Left renal pelvis (tissue), 4 donors: ENCODE measurements around the gene TTC39A. TPM values are rescaled to one million over a fixed set of nuclear protein-coding genes. Genes with fewer than 3 reads are reported as not detected.
"Not testable (repeated sequence)": the region's sequence is repeated elsewhere in the genome, so short reads cannot be mapped to it uniquely, and the experiment has no call there.

Source experiments
- DNase-seq, 4 donors: peaks; one replicate each; pipeline ENCODE4 v3.0.0-alpha.2; 2013; ENCODE audit warnings: low read depth in 4 of 4, low spot score in 3 of 4
- polyA plus RNA-seq, 4 donors: library from polyadenylated mRNA; unstranded; fragments of 120-200 nt; gene quantifications; one replicate each; pipeline ENCODE4 v1.2.1, GENCODE V29; 2013; ENCODE audit not compliant: insufficient read length in 4 of 4

Gene TTC39A
- polyA plus RNA-seq, 4 donors: 1.1 to 11.0 (median 8.5) TPM

DNA sequence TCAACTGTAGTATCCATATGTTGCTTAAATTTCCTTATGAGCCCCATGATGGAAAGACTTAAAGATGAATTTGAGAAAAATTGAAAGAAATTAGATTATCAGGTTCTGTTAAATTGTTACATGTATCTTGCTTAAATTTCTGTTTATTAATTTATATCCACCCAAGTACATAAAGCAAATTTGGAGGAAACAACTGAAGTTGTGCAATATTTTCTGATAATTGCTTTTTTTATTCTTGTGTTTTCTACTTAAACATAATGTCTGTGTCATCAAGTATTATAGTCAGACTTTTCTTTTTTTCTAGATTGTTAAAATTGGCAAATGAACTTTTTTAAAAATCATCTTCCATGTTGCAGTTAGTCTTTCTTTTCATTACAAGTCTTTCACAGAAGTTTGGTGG lies 57.4 kb downstream of the TTC39A start:
- no peak for DNase-seq

DNA sequence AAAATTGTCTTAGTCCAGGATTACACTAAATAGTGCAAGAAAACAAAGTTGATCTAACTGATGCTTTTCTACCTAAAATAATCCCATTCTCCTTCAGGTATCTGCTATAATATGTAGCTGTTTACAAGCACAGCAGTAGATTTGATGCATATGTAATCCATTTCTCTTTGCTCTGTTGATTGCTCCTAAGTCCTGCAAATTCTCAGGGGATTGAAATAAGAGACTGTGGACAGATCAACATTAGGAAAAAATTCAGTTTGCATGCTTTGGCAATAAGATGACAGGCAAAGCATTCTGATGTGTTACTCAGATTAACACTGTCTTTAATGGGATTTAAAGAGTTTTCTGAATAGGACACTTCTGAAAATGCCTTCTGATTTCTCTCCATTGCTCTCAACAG lies 59.6 kb downstream of the TTC39A start:
- no peak for DNase-seq

DNA sequence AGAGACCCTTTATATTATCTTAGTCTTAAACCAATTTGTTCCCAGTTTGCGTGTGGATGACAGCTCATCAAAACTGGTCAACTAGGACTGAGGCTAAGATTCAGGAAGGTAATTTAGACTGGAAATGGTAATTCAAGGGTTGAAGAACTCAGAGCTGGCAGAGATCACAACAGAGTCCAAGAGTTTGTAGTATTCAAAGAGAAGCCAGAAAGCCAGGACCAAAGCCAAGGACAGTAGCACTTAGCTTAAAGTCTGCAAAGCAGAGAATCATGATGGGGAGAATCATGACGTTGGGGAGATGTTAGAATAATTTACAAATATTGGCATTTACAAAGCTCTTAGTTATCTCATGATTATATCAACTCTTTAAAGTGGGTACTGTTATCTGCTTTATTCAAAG lies 61.7 kb downstream of the TTC39A start:
- no peak for DNase-seq

DNA sequence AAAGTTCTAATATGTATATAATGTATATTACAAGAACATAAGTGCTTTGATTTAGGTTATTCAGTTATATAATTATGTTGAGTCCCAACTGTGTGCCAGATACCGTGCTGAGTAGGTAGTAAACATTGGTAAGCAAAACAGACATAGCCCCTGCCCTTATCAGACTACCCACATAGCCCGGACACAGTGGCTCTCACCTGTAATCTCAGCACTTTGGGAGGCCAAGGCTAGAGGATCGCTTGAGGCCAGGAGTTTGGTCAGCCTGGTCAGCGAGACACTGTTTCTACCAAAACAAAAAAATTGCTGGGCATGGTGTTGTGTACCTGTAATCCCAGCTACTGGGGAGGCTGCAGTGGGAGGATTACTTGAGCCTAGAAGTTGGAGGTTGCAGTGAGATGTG lies 63.6 kb downstream of the TTC39A start:
- DNase-seq: no peak

DNA sequence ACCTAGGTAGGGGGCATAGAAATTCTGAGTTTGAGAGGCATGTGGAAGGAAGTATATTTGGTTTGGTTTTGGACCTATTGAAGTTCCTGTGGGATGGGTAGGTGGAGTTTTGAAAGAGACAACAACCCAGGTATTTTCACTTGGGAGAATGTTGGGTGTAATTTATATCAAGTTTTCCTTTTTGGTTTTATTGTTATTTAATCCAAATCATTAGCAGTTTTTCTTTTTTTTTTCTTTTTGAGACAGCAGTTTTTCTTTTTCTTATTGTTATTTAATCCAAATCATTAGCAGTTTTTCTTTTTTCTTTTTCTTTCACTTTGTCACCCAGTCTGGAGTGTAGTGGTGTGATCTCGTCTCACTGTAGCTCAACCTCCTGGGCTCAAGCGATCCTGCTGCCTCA lies 64.2 kb downstream of the TTC39A start:
- no peak for DNase-seq

DNA sequence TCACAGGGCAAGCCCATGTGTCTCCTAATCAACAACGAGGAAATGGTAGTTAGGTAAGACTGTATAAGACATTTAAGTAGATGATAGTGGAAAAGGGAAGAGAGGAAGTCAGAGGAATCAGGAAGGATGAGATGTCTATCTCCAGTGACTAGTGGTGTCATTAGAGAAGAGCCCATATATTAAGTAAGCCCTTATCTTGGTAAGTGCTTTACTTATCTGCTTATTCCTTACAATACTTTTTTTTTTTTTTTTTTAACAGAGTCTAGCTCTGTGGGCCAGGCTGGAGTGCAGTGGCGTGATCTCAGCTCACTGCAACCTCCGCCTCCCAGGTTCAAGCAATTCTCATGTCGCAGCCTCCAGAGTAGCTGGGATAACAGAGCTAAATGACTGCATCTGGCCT lies 64.7 kb downstream of the TTC39A start:
- no peak for DNase-seq

DNA sequence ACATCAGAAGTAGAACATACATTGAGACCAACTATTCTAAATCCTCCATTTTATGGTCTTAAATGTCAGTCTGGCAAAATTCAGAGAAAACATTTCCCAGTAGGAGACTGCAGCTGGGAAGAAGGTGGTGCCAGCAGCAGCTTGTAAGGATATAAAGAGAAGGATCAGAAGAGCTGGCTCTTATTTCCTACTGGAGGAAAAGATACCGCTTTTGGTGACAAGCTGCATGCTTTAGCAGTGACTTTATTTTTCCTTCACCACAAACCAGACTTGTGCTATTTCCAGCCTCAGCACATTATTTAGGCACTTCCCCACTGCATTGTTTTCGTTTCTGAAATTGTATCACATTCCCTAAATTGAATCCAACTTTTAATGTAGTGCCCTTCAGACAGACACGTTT lies 65.9 kb downstream of the TTC39A start:
- no peak for DNase-seq

DNA sequence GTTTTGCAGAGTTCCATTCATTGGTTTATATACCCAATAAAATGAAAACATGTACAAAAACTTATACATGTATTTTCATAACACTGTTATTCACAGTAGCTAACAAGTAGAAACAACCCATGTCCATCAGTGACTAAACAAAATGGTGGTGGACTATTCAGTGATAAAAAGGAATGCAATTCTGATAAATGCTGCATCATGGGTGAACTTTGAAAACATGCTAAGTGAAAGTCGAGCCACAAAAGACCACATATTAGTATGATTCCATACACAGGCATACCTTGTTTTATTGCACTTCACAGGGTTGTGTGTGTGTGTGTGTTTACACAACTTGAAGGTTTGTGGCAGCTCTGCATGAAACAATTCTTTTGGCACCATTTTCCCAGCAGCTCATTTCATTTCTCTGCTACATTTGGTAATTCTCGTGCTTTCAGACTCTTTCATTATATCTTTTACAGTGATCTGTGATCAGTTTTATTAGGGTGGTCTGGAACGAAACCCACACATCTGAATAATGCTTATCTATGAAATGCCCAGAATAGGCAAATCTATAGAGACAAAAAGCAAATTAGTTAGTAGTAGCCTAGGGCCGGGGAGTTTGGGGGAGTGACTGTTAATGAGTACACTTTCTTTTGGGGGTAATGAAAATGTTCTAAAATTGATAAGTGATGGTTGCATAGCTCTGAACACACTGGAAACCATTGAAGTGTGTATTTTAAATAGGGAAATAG lies 67.0 kb downstream of the TTC39A start:
- no peak for DNase-seq

DNA sequence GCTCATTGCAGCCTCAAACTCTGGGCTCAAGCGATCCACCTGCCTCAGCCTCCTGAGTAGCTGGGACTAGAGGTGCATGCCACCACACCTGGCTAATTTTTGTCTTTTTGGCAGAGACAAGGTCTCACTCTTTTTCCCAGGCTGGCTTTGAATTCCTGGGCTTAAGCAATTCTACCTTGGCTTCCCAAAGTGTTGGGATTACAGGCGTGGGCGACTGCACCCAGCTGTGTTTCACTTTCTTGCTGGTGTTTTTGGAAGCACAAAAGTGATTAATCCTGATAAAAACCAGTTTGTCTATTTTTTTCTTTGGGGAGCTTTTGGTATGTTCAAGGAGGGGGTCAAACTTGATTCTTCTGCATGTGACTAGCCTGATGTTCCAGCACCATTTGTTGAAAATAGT lies 75.0 kb downstream of the TTC39A start:
- no peak for DNase-seq

DNA sequence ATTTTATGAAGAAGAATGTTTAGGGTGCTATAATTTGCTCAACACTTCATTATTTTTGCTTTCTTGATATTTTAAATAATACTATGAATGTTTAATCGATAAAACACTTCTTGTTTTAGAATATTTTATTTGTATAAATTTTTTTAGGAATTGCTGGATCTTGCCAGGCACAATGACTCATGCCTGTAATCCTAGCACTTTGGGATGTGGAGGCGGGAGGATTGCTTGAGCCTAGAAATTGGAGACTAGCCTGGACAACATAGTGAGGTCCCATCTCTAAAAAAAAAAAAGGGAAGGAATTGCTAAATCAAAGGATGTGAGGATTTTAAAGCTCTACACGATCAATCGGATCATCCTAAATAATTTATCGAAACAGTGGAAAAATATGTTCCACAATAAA lies 76.7 kb downstream of the TTC39A start:
- DNase-seq: no peak

DNA sequence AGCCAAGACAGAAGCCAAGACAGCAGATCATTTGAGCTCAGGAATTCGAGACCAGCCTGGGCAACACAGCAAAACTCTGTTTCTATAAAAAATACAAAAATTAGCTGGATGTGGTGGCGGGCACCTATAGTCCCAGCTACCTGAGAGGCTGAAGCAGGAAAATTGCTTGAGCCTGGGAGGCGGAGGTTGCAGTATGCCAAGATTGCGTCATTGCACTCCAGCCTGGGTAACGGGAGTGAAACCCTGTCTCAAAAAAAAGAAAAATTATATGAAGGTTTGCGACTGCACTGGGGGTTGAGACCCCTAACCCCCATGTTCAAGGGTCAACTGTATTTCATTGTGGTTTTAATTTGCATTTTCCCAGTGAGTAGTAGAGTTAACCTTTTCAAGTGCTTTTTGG lies 78.0 kb downstream of the TTC39A start:
- DNase-seq: no peak

DNA sequence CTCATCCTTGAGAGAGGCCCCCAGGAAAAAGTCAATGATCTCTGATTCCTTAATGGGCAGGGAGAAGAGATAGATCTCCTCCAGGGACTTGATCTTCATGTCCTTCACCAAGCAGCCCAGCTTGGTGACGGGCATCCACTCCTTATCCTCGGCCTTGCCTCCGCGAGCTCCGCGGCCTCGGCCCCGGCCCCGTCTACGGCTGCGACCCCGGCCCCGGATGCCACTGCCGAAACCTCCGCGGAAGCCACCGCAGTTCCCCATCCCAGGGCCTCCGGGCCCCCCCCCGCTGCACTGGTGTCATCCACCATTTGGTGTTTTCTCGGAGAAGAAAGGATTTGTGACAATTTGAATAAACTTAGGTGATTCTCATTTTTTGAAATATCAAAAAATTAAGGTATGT lies 79.2 kb downstream of the TTC39A start:
- not testable (repeated sequence) for DNase-seq

DNA sequence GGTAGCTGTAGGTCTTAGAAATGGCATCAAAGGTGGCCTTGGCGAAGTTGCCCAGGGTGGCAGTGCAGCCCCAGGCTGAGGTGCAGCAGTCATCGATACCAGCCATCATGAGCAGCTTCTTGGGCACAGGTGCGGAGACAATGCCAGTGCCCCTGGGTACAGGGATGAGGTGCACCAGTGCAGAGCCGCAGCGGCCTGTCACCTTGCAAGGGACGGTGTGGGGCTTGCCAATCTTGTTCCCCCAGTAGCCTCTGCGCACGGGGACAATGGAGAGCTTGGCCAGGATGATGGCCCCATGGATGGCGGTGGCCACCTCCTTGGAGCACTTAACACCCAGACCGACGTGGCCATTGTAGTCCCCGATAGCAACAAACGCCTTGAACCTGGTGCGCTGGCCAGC lies 79.6 kb downstream of the TTC39A start:
- not testable (repeated sequence) for DNase-seq

DNA sequence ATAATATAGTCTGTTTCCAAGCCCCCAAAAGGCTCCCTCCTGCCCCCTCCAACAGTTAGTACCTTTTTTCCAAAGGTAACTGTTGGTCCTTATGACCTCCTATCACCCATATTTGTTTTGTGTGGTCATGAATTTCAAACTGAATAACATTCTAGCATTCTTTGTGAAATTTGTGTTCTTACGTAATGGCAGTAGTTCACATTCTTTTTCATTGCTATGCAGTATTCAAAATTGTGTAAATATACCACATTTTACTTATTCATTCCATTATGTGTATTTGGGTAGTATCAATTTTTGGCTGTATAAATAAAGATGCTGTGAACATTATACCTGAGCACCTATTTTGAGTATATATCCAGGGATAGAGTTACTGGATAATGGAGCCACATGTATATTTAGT lies 80.9 kb downstream of the TTC39A start:
- DNase-seq: no peak

DNA sequence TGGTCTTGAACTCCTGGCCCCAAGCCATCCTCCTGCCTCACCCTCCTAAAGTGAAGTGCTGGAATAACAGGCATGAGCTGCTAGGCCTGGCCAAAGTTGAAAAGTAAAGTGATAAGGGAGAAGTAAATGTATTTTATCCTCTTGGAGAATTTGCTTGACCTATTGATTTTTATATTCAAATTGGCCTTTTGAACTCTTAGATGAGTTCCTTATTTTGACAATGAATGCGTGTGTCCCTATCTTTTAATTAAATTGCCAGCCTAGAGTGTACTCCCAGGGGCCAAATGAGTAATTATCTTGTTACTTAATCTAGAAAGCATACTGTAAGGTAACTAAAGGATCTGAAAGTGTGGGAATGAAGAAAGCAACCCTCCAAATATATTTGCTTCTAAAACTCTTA lies 82.9 kb downstream of the TTC39A start:
- no peak for DNase-seq

DNA sequence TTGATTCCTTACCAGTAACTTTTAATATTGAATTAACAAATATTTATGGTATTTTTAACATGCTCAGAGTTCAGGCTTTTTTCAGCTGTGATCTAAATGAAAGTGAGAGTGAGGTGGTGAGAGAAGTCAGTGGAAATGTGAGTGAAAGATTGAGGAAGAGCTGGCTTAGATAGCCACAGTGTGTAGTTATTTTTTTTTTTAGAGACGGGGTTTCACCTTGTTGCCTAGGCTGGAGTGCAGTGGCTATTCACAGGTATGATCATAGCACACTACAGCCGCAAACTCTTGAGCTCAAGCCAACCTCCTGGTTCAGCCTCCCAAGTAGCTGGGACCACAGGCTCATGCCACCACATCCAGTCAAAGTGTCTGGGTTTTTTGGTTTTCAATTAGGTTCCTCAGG lies 83.3 kb downstream of the TTC39A start:
- no peak for DNase-seq

DNA sequence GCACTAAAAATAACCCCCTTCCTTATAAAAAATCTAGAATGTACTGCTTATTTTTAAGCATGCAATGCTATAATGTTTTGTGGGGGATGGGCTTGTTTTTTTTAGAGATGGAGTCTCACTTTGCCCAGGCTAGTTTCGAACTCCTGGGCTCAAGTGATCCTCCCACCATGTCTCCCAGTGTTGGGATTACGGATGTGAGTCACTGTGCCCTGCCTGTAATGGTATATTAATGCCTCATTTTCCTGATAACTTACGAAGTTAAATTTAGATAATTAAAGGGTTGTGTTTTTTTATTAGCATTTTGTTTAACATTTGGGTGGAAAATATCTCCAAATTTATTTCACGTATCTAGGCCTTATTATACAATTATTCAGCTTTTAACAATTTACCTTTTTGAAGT lies 87.8 kb downstream of the TTC39A start:
- no peak for DNase-seq

DNA sequence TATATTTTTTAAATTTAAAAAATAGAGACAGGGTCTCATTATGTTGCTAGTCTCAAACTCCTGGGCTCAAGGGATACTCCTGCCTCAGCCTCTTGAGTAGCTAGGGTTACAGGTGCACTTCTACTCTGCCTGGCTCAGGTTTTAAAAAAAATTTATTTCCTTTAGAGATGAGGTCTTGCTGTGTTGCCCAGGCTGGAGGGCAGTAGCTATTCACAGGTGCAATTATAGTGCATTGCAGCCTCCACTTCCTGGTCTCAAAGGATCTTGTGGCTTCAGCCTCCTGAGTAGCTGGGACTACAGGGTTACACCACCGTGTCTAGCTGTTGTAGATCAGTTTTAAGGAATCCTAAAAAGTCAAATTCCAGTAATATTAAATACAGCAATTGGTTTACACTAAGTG lies 89.2 kb downstream of the TTC39A start:
- no peak for DNase-seq

DNA sequence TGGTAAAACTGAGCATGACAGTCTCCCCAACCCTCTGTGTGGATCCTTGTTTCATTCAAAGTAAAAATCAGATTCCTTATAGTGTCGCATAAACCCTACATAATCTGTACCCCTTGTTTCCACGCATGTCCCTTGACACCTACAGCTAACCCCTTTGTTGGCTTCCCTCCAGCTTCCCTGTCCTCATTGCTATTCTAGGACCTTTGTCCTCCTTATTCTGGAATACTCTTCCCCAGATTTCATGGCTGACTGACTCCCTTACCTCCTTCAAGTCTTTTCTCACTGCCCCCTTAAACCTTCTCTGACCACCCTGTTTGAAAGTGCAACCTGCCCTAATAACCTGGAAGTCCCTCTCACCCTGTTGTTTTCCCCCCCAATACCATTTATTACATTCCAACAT lies 90.3 kb downstream of the TTC39A start:
- peak in 1 of 4 donors; percentile 27 for DNase-seq

DNA sequence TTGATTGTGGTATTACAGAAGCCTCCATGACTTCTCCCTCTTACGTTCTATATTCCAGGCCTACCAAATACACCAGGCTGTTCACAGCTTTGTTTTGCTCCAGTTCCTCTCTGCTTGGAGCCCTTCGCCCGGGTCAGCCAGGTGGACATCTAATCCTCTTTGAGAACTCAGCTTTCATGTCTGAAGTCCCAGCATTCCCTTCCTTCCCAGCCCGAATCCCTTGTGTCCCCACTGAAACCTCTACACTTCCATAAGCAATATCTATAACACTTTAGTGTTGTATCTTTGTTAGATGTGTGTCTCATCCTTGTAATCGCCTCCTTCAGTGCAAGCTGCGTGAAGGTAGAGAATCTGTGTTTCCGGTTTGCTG lies 92.3 kb downstream of the TTC39A start:
- DNase-seq: peak in 3 of 4 donors; percentile 15 to 27 (median 20)

DNA sequence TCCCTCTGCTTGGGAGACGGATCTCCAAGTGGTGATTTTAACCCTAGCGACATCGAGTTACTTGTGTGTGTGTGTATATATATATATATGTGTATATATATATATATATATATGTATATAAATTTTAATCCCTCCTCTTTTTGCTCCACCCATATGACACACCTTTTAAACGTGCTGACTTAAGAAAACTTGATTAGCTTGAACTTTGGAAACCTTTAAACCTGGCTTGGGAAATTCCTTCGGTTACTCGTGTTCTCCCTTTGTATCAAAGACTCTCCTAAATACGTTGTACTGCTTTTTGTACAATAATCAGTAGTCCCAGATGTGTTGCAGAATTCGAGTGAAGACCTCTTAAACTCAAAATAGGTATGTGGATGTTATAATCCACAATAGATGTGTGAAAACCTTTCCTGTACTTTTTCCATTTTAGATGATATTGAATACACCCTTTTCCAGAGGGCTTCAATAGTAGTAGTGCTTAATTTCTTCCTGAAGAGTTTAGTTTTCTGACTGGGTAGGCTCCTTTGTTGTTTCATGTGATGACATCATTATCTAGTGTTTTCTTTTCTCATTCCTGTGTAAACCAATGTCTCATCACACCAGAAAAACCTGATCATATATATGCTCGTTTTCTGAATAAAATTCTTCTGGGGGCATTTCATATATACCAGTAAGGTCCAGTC lies 92.9 kb downstream of the TTC39A start:
- DNase-seq: peak in 2 of 4 donors; percentile 5 to 22
